Esophagus squamous epithelium (tissue), 4 donors: ENCODE measurements around the gene MYO3B.

Source experiments
- CTCF ChIP-seq, 6 experiments: fragments of 450-650 bp in 4 of 6; fragments of 200-600 bp in 2 of 6; sonication (generic) in 2 of 6; IDR thresholded peaks; one replicate each; pipeline ENCODE4 v1.5.1; 2016 to 2019; ENCODE audit warnings: antibody characterized with exemption in 6 of 6, mild to moderate bottlenecking in 4 of 6, moderate library complexity in 4 of 6
- POLR2A ChIP-seq, 4 donors: fragments of 450-650 bp; IDR thresholded peaks; one replicate each; pipeline ENCODE4 v1.6.1; 2017; ENCODE audit warnings: antibody characterized with exemption in 4 of 4, mild to moderate bottlenecking in 4 of 4, moderate library complexity in 3 of 4

GRCh38 chr2:170362313-170362870 lies 184.4 kb downstream of the MYO3B start:
- TF ChIP-seq CTCF (IDR thresholded peaks at IDR 0.05), result no peak
- TF ChIP-seq POLR2A (IDR thresholded peaks at IDR 0.05), result no peak
